Renal cortex interstitium (tissue), 11 donors: ENCODE results near the gene HLA-DQA1. TPM values are rescaled to one million over a fixed set of nuclear protein-coding genes. Genes with fewer than 3 reads are reported as not detected.
"Not testable (repeated sequence)": the region's sequence is repeated elsewhere in the genome, so short reads cannot be mapped to it uniquely, and the experiment has no call there.

ENCODE experiments used
- DNase-seq, 11 donors: peaks; one replicate each; pipeline ENCODE4 v3.0.0-alpha.2; 2013; ENCODE audit warnings: low read depth in 9 of 11, low spot score in 4 of 11; ENCODE audit errors: extremely low read depth in 1 of 11
- polyA plus RNA-seq, 3 donors: library from polyadenylated mRNA; unstranded; fragments of 120-200 nt; gene quantifications; one replicate each; pipeline ENCODE4 v1.2.1, GENCODE V29; 2013; ENCODE audit not compliant: insufficient read length in 3 of 3

Gene HLA-DQA1
- polyA plus RNA-seq, 3 donors = 1.8 to 7.9 (median 2.8) TPM

DNA sequence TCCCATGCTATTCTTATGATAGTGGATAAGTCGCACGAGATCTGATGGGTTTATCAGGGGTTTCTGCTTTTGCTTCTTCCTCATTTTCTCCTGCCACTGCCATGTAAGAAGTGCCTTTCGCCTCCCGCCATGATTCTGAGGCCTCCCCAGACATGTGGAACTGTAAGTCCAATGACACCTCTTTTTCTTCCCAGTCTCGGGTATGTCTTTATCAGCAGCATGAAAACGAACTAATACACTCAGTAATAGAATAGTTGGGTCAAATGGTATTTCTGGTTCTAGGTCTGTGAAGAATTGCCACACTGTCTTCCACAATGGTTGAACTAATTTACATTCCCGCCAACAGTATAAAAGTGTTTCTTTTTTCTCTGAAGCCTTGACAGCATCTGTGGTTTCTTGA, 36.9 kb downstream of the HLA-DQA1 start:
- not testable (repeated sequence) for DNase-seq

- no peak for DNase-seq
Measured at GRCh38 chr6:32679492-32679891, 42.3 kb downstream of the HLA-DQA1 start.

- no peak for DNase-seq
Measured at GRCh38 chr6:32680055-32680454, 42.8 kb downstream of the HLA-DQA1 start.

DNA sequence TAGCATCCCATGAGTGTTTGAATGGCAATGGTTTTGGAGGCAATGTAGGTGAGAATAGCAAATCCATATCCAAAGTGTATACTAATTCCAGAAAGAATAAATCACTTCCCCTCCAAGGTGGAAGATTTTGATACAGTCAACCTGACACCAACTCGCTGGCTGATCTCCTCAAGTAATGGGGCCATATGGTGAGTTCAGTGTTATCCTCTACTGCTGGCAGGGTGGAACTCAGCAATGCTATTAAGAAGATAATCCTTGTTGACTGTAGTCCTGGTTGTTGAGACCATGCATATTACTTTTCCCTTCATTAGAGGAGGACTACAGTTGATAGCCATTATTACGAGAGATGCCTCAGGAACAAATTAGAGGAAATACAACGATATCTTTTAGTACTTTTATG, 47.0 kb downstream of the HLA-DQA1 start:
- no peak for DNase-seq

DNA sequence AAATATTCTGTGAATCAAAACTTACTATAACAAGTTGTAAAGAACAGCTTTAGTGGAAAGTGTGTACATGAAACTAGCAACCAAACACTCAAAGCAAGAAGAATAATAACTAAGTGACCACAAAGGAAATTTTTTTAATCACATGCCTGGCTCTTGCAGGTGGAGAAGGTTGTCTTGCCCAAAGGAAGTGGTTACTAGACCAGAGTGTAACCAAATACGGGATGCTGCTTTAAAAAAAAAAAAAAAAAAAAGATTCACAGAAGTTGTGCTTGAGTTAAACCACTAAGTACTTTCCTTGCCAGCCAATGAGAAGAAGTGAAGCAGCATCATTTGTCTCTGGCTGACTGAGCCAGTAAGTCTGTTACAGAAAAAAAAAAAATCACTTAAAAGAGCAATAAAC, 48.4 kb downstream of the HLA-DQA1 start:
- no peak for DNase-seq

- DNase-seq = no peak
Measured at GRCh38 chr6:32689531-32690501, 52.6 kb downstream of the HLA-DQA1 start.

DNA sequence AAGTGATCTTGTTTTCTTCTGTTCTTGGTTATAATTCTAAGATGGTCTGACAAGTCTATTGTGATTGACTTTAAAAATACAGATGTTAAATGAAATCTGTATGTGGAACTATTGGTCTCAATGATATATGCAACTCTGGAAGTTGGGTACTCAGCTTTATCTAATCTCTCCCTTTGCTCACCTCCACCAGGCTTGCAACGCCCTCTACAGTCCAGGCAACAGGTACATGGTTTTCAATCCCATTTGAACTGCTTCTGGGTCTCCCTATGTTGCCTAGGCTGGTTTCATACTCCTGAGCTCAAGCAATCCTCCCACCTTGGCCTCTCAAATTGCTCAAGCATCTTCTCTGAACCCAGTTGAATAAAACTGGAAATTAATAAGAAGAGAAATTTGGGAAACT, 54.8 kb downstream of the HLA-DQA1 start:
- peak in 1 of 11 donors; percentile 9 for DNase-seq

Other genes starting within 250 kb of the HLA-DQA1 start
- 1 to 10 TPM; 1.0 to 1.9 (median 1.3) TPM for gene BTNL2, start 230.2 kb upstream of the HLA-DQA1 start, polyA plus RNA-seq
- 10 to 100 TPM; 54.9 to 97.8 (median 56.4) TPM for gene HLA-DRA, start 197.5 kb upstream of the HLA-DQA1 start, polyA plus RNA-seq
- gene HLA-DRB5, start 107.1 kb upstream of the HLA-DQA1 start, polyA plus RNA-seq = 10 to 100 TPM in 2 of 3 donors, 1 to 10 TPM in 1; 2.0 to 26.9 (median 13.3) TPM
- 10 to 100 TPM; 23.4 to 61.1 (median 49.0) TPM for gene HLA-DRB1, start 47.6 kb upstream of the HLA-DQA1 start, polyA plus RNA-seq
- gene HLA-DQB1, start 29.3 kb downstream of the HLA-DQA1 start, polyA plus RNA-seq = 10 to 100 TPM in 1 of 3 donors, 1 to 10 TPM in 2; 6.9 to 11.4 (median 7.7) TPM
- gene HLA-DQA2, start 104.0 kb downstream of the HLA-DQA1 start, polyA plus RNA-seq = 1 to 10 TPM in 1 of 3 donors, under 1 TPM in 1, not detected in 1; 0.37 to 1.4 TPM
- gene HLA-DQB2, start 126.1 kb downstream of the HLA-DQA1 start, polyA plus RNA-seq = 1 to 10 TPM in 1 of 3 donors, under 1 TPM in 1, not detected in 1; 0.57 to 1.8 TPM
- under 1 TPM; 0.10 to 0.21 (median 0.16) TPM for gene HLA-DOB, start 179.6 kb downstream of the HLA-DQA1 start, polyA plus RNA-seq
- gene TAP2, start 201.3 kb downstream of the HLA-DQA1 start, polyA plus RNA-seq = 10 to 100 TPM in 1 of 3 donors, 1 to 10 TPM in 2; 9.4 to 19.7 (median 9.5) TPM
- gene PSMB8, start 206.6 kb downstream of the HLA-DQA1 start, polyA plus RNA-seq = 10 to 100 TPM; 19.7 to 22.3 (median 20.4) TPM
- gene TAP1, start 216.3 kb downstream of the HLA-DQA1 start, polyA plus RNA-seq = 10 to 100 TPM in 1 of 3 donors, 1 to 10 TPM in 2; 8.2 to 12.3 (median 8.3) TPM
- gene PSMB9, start 216.8 kb downstream of the HLA-DQA1 start, polyA plus RNA-seq = 1 to 10 TPM; 5.1 to 6.7 (median 5.1) TPM